Activated naive CD8-positive, alpha-beta T cell treated with anti-CD3 and anti-CD28 coated beads, Interleukin-2, amount 10 ng/mL, durations not matched to agents 7 days and 5 days (primary cell): ENCODE measurements around the gene C1orf35. TPM values are rescaled to one million over a fixed set of nuclear protein-coding genes. Genes with fewer than 3 reads are reported as not detected.
A peak's percentile ranks its signal among the peaks of the same experiment; 100 is the strongest.

ENCODE experiments used
- ATAC-seq: fragments of 150-1000 bp; cut with Tn5 transposase; one replicate; pipeline ENCODE4 v1.10.0; 2021; ENCODE audit warnings: low read depth, moderate library complexity
- POLR2A ChIA-PET: fragments of 350-600 bp; sonication (Branson Sonifier 250); formaldehyde crosslinking; loops from one replicate; lab custom pipeline; 2021; ENCODE audit warnings: antibody characterized with exemption; lab: Charles Lee
- DNase-seq: peaks from one replicate; pipeline ENCODE4 v3.0.0; 2021
- H3K27ac Mint-ChIP-seq: one replicate; pipeline ENCODE4 v1.8.0; 2022; ENCODE audit warnings: mild to moderate bottlenecking, mixed read lengths
- H3K27me3 Mint-ChIP-seq: one replicate; pipeline ENCODE4 v1.8.0; 2022; ENCODE audit warnings: mild to moderate bottlenecking, moderate library complexity, mixed read lengths
- H3K36me3 Mint-ChIP-seq: one replicate; pipeline ENCODE4 v1.8.0; 2021; ENCODE audit warnings: mild to moderate bottlenecking, mixed read lengths
- H3K4me1 Mint-ChIP-seq: one replicate; pipeline ENCODE4 v1.8.0; 2021; ENCODE audit warnings: mixed read lengths
- H3K4me3 Mint-ChIP-seq: one replicate; pipeline ENCODE4 v1.8.0; 2022; ENCODE audit warnings: mild to moderate bottlenecking, moderate library complexity, mixed read lengths
- H3K9me3 Mint-ChIP-seq: one replicate; pipeline ENCODE4 v1.8.0; 2021; ENCODE audit warnings: mixed read lengths
- total RNA-seq, 2 experiments: library from RNA; stranded (reverse); gene quantifications; one replicate each; pipeline ENCODE4 v1.2.3, GENCODE V29; 2021

Gene C1orf35
- total RNA-seq, 2 experiments from 2014 or later: 25.2 to 29.2 TPM

DNA sequence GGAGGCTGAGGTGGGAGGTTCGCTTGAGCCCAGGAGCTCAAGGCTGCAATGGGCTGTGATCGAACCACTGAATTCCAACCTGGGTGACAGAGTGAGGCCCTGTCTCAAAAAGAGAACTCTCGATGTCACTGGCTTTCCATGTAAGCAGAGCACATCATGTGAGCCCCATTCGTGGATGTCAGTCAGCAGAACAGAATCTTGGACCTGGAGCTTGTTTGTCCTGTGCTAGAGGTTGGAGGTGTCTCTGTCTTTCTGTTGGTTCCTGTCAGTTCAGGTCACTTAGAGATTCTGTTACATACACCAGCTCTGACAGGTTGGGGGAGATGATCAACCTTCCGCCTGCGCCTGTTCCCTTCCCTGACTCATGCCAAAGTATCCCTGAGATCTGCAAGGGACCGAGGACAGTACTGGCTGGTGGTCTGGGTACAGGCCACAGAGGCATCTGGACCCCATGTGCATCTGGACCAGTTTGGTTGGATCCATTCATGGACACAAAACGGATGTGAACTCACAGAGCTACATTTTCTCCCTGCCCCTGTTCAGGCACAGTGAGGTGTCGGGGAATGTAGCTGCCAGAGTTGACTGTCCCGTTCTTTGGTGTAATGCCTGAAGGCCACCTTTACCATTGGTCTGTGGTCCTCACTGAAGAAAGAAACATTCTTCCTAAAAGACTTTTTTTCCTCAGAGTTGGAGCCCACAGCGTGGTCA is 10.6 kb downstream of the C1orf35 start:
- Mint-ChIP-seq H3K27ac (no peak overlapping the region), H3K9me3 (peaks cover 17% of the 10 kb centered on the region)

DNA sequence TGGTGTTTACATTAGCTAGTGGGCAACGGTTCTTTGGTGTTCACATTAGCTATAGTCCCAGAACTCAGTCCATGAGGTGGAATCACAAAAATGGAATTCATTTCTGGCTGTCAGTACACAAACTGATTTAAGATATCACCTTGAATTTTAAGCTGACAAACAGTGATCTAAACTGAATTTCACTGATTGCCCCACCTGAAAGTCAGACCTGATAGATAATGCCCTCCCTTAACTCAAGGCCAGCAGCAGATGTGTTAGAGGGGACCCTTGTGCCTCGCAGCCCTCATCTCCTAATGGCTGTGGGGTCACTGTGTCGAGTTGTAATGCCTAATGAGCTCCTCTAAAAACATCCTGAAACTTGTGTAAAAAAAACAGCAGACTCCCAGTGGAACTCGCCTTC is 12.0 kb downstream of the C1orf35 start:
- Mint-ChIP-seq H3K27me3 (no peaks in the 10 kb centered on the region), H3K27ac (peak overlapping the region; percentile 21), H3K4me1 (peaks cover 42% of the 10 kb centered on the region), H3K36me3 (peaks cover 53% of the 10 kb centered on the region), H3K4me3 (no peak overlapping the region), H3K9me3 (peaks cover 17% of the 10 kb centered on the region)
- no peak for ATAC-seq
- POLR2A ChIA-PET: interaction anchor here (1.2 to 1.3 kb wide), 2 partner anchors 9 to 395 kb away, joined by 3 to 5 read pairs; partner anchors contain the start of gene ARF1
- no peak for DNase-seq

More for the DNA sequence above, 10.6 kb downstream of the C1orf35 start:
- Mint-ChIP-seq H3K4me1 (peaks cover 34% of the 10 kb centered on the region), H3K4me3 (no peak overlapping the region), H3K36me3 (peaks cover 55% of the 10 kb centered on the region), H3K27me3 (no peaks in the 10 kb centered on the region)
- DNase-seq (no peak), ATAC-seq (no peak)
- POLR2A ChIA-PET: interaction anchor here (1.2 kb wide), 1 partner anchor 394 kb away, joined by 3 read pairs; no protein-coding TSS in a partner anchor

DNA sequence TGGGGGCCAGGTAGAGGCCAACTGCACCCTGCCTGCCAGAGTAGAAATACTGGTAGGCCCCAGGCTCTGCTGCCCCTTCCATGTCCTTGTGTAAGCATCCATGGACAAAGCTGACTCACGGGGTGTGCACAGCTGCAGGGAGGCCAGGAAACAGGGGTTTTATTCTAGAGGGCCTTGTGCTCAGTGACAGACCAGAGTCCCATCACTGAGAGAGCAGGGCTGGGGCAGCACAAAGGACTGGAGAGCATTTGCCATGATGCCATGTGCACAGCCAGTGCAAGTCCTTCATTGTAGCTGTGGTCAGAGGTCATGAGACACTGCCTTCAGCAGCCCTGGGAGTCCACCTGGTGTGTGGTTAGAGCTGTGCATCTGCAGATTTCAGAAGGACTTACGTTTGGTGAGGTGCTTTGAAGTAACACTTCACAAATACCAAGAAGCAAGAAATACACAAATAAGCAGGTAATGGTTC is 12.5 kb downstream of the C1orf35 start:
- ATAC-seq (no peak), DNase-seq (no peak)
- H3K27ac Mint-ChIP-seq: no peak overlapping the region
- no peaks in the 10 kb centered on the region for H3K27me3 Mint-ChIP-seq
- POLR2A ChIA-PET: interaction anchor here (1.3 kb wide), 1 partner anchor 9 kb away, joined by 5 read pairs; the partner anchor contains the start of gene ARF1
- peaks cover 49% of the 10 kb centered on the region for H3K36me3 Mint-ChIP-seq
- H3K9me3 Mint-ChIP-seq: peaks cover 17% of the 10 kb centered on the region
- peaks cover 41% of the 10 kb centered on the region for H3K4me1 Mint-ChIP-seq
- no peak overlapping the region for H3K4me3 Mint-ChIP-seq

DNA sequence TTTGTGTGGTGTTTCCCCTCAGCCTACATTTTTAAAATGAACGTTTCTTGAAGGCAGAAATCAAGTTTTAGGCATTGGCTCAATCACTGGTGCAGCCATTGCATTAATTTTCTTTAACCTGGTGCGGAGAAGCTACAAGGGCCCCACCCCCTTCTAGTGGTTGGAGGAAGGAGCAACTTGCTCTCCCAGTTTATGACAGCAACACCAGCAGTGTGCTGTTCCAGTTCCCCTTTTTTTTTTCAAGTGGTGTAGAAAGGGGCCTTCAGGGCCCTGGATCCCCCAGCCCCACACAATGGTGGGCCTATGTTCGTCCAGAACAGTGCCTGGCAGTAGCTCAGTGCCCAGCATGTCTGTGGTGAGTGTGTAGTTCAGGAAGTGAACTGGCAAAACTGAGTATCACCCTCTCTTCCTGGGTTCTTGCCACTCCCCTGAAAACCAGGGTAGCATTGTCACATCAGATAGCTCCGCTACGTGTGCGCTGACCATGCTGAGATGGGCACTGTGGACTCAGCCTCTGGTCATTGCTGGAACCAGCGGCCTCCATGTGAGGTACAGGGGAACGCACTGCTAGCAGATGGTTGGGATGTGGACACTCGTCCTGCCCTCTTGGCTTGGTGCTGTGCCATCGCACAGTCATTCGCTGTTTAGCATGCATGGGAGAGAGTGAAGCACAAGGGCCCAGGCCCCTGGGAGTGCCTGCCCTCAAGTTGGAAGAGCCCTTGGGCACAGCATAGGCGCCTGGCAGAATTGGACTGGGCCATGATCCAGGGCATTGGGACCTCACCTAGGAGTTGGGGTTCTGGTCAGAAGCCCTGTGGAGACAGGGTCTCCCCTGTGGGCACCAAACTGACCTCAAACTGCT is 13.4 kb downstream of the C1orf35 start:
- Mint-ChIP-seq H3K9me3 (peaks cover 12% of the 10 kb centered on the region), H3K27ac (peak overlapping the region; percentile 74), H3K4me3 (peak overlapping the region; percentile 10), H3K36me3 (peaks cover 45% of the 10 kb centered on the region), H3K27me3 (no peaks in the 10 kb centered on the region), H3K4me1 (peaks cover 48% of the 10 kb centered on the region)
- POLR2A ChIA-PET: no interaction called here
- no peak for DNase-seq
- ATAC-seq: peak; percentile 27

DNA sequence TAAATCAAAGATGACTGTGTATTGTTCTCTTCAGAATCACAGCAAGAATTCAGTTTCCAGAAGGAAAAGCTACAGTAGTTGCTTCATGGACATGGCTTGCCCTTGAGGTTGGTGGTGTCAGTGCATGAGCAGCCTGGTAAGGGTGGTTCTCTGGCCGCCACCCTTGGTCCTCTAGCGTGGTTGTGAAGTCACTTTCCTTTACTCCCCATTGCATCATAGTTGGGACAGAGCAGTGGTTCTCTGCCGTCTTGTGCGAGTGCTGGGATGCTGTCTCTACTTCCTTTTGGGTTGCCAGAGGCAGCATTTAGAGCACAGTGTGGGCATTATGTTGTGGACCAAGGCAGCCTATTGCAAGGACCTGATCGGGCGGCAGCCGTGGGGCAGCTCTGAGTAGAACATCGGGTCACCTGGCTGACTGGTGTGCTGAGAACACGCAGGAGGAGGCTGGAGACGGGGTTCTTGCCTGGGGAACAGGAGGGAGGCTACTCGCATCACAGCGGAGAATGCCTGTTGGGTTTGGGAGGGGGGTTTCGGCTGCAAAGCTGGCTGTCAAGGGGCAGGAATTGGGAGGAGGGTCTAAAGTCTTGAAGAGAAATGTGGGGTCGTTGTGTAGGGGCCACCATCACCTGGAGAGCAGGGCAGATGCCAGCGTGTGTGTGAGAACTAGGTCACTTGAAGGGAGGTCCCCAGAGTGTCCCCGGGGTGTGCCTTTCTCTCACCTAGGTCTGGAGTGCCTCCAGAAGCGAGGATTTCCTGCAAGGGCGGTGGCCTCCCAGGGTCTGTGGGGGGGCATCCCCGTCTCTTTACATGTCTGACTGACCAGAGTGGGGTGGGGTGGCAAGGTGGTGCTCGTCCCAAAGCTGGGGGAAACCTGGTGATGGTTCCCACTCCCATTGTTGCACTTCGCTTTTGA is 14.3 kb downstream of the C1orf35 start:
- Mint-ChIP-seq H3K9me3 (peaks cover 6% of the 10 kb centered on the region), H3K27ac (peak overlapping the region; percentile 74), H3K27me3 (no peaks in the 10 kb centered on the region), H3K4me3 (peak overlapping the region; percentile 42), H3K4me1 (peaks cover 57% of the 10 kb centered on the region), H3K36me3 (peaks cover 44% of the 10 kb centered on the region)
- POLR2A ChIA-PET: interaction anchor here (0.6 kb wide), 1 partner anchor 318 kb away, joined by 7 read pairs; the partner anchor contains the start of gene TRIM11
- ATAC-seq: no peak
- DNase-seq: no peak

DNA sequence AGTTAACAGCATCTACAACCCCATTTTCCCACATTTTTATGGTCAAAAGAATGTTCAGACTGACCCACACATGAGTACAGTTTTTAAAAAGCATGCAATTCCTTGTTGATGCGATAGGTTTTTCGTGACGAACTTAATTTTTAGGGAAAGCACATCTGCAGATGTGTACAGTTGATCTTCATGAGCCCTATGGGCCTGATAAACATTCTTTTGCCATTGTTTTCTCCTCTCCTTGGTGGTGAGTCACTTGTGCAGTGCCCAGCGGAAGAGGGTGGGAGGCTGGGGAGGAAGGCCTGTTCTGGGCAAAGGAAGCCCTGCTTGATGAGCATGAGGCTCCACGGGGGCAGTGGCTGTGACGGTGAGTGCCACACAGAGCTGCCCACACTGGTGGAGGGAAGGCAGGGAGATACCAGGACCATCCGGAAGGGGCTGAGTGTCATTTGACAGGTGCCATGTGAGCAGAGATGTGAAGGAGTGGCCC is 15.3 kb downstream of the C1orf35 start:
- ATAC-seq (no peak), DNase-seq (no peak)
- Mint-ChIP-seq H3K27me3 (no peaks in the 10 kb centered on the region), H3K4me3 (peak overlapping the region; percentile 16), H3K9me3 (peaks cover 6% of the 10 kb centered on the region), H3K36me3 (peaks cover 46% of the 10 kb centered on the region), H3K27ac (peak overlapping the region; percentile 55), H3K4me1 (peaks cover 61% of the 10 kb centered on the region)
- POLR2A ChIA-PET: interaction anchor here (1.6 kb wide), 1 partner anchor 53 kb away, joined by 5 read pairs; the partner anchor contains the start of gene GUK1

DNA sequence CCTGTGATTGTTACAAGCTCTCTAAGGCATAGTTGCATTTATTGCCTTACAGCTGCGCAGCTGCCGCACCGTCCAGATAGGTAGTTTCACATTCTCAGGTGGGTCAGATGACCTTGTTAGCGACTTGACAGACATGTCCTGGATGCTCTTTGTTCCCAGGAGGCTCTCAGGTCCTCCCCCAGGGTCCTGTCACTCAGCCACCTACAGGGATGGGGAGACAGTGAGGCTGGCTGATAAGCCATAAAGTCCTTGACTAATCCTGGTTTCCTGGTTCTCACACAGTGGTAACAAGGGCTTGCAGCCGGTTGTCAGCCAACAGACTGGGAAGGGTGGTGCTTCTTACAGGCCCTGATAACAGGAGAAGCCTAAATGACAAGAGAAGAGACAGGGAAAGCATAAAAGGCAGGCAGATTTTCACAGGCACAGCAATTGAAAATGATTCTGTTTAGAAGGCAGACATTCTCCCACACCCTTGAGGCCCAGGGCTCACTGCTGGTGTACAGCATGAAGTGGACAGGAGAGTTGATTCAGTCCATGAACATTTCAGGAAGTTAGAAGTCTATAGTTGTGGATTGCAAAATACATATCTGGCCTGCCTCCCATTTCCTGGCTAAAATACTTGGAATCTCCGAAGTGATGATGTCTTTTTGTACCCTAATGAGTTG is 17.7 kb downstream of the C1orf35 start:
- Mint-ChIP-seq H3K27ac (peak overlapping the region; percentile 96), H3K9me3 (no peaks in the 10 kb centered on the region), H3K36me3 (peaks cover 27% of the 10 kb centered on the region), H3K27me3 (no peaks in the 10 kb centered on the region), H3K4me3 (peak overlapping the region; percentile 95), H3K4me1 (peaks cover 57% of the 10 kb centered on the region)
- no peak for ATAC-seq
- peak; percentile 16 for DNase-seq
- POLR2A ChIA-PET: no interaction called here

DNA sequence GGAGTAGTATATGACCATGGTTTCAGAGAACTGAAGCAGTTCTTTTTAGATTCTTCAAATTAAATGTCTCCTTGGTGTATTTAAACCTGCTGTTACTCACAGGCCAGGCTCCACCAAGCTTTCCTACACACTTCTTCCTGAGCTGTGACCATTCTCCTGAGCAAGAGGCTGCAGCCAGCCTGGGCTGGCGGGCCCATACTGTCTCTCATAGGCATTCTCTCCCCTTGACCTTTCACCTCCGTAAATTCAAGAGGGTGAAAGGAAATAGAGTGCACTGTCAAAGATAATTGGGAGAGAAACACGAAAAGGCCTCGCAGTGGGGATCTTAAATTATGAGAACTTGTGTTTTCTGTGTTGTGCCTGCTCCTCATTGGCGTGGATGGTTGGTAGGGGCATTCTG is 18.3 kb downstream of the C1orf35 start:
- Mint-ChIP-seq H3K9me3 (no peaks in the 10 kb centered on the region), H3K36me3 (peaks cover 25% of the 10 kb centered on the region), H3K4me1 (peaks cover 52% of the 10 kb centered on the region), H3K4me3 (peak overlapping the region; percentile 95), H3K27me3 (no peaks in the 10 kb centered on the region), H3K27ac (peak overlapping the region; percentile 96)
- no peak for ATAC-seq
- POLR2A ChIA-PET: no interaction called here
- DNase-seq: no peak

DNA sequence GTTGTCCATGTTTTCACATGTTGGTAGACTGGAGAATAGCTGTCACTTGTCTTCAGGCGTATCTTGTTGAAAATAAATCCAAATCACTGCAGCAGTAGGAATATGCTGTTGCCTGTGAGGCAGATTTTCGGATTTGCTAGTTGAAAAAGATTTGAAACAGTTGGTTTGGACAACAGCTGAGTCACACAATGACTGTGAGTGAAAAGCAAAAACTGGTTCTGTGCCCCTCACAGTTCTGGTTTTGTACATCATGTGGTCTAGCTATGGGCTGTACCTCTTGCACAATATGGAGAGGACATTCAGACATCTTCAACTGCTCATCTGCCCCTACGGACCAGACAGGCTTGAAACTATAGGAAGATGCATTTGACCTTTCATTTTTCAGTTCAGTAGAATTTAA is 18.8 kb downstream of the C1orf35 start:
- Mint-ChIP-seq H3K27me3 (no peaks in the 10 kb centered on the region), H3K36me3 (peaks cover 25% of the 10 kb centered on the region), H3K4me3 (peak overlapping the region; percentile 95), H3K9me3 (no peaks in the 10 kb centered on the region), H3K27ac (peak overlapping the region; percentile 96), H3K4me1 (peaks cover 53% of the 10 kb centered on the region)
- POLR2A ChIA-PET: interaction anchor here (0.6 kb wide), 1 partner anchor 26 kb away, joined by 3 read pairs; no protein-coding TSS in a partner anchor
- no peak for DNase-seq
- ATAC-seq: no peak

DNA sequence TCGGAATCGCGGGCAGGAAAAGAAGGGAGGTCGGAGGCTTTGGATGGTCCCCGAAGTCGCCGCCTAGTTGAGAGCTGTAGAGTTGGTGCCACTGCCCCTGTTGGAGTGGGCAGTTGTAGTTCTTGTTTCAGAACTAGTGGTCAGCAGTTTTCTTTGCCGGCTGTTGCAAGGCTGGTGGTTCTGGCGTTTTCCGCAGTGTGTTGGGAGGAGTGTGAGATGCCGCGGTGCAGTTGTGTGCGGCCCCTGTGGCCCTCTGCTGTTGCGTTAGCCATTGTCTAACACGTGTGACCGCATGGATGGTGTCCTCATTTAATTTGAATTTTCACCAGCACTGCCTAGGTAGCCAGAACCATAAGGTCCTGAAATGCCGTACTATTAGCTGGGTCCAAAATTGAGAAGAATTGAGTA is 19.2 kb downstream of the C1orf35 start:
- Mint-ChIP-seq H3K4me1 (peaks cover 50% of the 10 kb centered on the region), H3K9me3 (no peaks in the 10 kb centered on the region), H3K27ac (peak overlapping the region; percentile 96), H3K4me3 (peak overlapping the region; percentile 95), H3K27me3 (no peaks in the 10 kb centered on the region), H3K36me3 (peaks cover 25% of the 10 kb centered on the region)
- ATAC-seq: no peak
- POLR2A ChIA-PET: interaction anchor here (0.6 to 1.9 kb wide), 2 partner anchors 16 to 26 kb away, joined by 3 to 12 read pairs; no protein-coding TSS in a partner anchor
- DNase-seq: no peak

DNA sequence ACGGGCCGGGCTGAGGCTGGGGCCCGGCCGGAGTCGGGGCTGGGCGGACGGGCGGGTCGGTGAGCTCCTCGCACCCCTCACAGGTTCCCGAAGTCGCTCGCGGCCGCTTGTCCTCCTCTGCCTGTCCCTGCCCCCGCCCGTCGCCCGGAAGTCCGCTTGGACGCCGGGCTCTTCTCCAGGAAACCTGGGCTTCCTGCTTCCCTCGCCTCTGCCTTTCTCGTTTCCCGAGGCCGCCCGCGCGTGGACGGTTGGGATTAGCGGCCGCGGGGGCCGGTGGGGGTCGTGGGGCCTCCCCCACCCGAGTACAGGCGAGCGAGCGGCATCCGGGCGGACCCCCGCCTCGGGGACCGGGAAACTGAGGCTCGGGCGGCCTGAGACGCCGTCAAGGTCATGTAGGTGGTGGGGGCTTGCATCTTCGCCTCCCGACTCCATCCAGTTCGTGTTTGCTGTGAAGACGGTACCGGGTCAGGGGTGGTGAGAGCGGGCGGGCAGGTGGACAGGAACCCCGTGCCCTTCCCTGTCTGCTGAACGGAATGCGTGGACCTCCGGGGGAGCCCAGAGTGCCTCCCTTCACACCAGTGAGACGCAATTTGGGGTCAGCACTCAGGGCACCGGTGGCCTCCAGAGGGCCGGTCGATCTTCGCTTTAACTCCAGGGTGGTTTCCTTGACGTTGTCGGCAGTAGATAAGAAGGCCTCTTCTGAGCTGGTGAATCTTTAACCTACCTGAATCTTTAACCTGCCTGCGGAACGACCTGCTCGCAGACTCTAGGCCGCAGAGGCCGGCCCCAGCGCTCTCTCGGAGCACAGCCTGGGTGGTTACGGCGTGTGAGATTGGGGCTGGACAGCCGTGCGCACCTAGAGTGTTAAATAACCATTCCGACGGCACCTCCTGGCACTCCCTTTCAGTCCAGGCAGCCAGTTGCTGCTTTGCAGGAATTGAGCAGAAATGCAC is 19.9 kb downstream of the C1orf35 start:
- Mint-ChIP-seq H3K36me3 (peaks cover 22% of the 10 kb centered on the region), H3K27me3 (no peaks in the 10 kb centered on the region), H3K27ac (peak overlapping the region; percentile 96), H3K9me3 (no peaks in the 10 kb centered on the region), H3K4me1 (peaks cover 44% of the 10 kb centered on the region), H3K4me3 (peak overlapping the region; percentile 95)
- ATAC-seq (peak; percentile 32), DNase-seq (no peak)
- POLR2A ChIA-PET: interaction anchor here (1.0 to 2.3 kb wide), 19 partner anchors 15 to 404 kb away, joined by 3 to 12 read pairs (median 5); partner anchors contain the start of genes IBA57, RNF187 and TRIM11
